Keratinocyte (primary cell): ENCODE measurements around the gene RFX7. TPM values are rescaled to one million over a fixed set of nuclear protein-coding genes. Genes with fewer than 3 reads are reported as not detected.

Experiments used
- DNase-seq: peaks from one replicate; pipeline ENCODE4 v3.0.0-alpha.2; 2011; ENCODE audit warnings: low read depth, missing footprints, low spot score
- FAIRE-seq: peaks from 2 replicates; lab custom pipeline; 2011; peaks lifted over from hg19 to GRCh38; lab: Jason Lieb, UNC
- H2AFZ ChIP-seq: 2 replicates; pipeline ENCODE4 v1.6.0; 2012; ENCODE audit warnings: low read length, control low read depth, inconsistent platforms; ENCODE audit not compliant: control insufficient read depth
- H3K27ac ChIP-seq: 2 replicates; pipeline ENCODE4 v1.5.1; 2011; ENCODE audit warnings: low read length; ENCODE audit not compliant: control insufficient read depth, insufficient read depth
- H3K27me3 ChIP-seq: 3 replicates; pipeline ENCODE4 v1.6.0; 2011; ENCODE audit warnings: low read length; ENCODE audit not compliant: control insufficient read depth, insufficient read depth; ENCODE audit errors: extremely low read depth
- H3K36me3 ChIP-seq, 2 experiments: 2 replicates in 1 of 2; 3 replicates in 1 of 2; pipeline ENCODE4 v1.5.1; 2011; ENCODE audit warnings: low read length in 2 of 2, mild to moderate bottlenecking in 1 of 2; ENCODE audit not compliant: control insufficient read depth in 2 of 2, insufficient read depth in 2 of 2; ENCODE audit errors: extremely low read depth in 1 of 2
- H3K4me1 ChIP-seq: 3 replicates; pipeline ENCODE4 v1.5.1; 2011; ENCODE audit warnings: low read length; ENCODE audit not compliant: control insufficient read depth, insufficient read depth; ENCODE audit errors: extremely low read depth
- H3K4me2 ChIP-seq: 3 replicates; pipeline ENCODE4 v1.6.0; 2011; ENCODE audit warnings: low read depth, low read length; ENCODE audit not compliant: control insufficient read depth, insufficient read depth; ENCODE audit errors: extremely low read depth
- H3K4me3 ChIP-seq, 3 experiments: fragments of 200-600 bp in 1 of 3; sonication (generic) in 1 of 3; 2 replicates in 2 of 3; 3 replicates in 1 of 3; pipeline ENCODE4 v1.5.1; 2011 to 2016; ENCODE audit warnings: low read length in 3 of 3, mild to moderate bottlenecking in 3 of 3, control low read depth in 2 of 3, inconsistent platforms in 1 of 3, low read depth in 1 of 3, mixed read lengths in 1 of 3, mixed run types in 1 of 3, moderate library complexity in 1 of 3; ENCODE audit not compliant: control insufficient read depth in 2 of 3, insufficient read depth in 2 of 3; ENCODE audit errors: extremely low read depth in 1 of 3
- H3K79me2 ChIP-seq: 2 replicates; pipeline ENCODE4 v1.6.0; 2012; ENCODE audit warnings: low read length; ENCODE audit not compliant: control insufficient read depth, insufficient read depth
- H3K9ac ChIP-seq: 3 replicates; pipeline ENCODE4 v1.6.0; 2011; ENCODE audit warnings: low read length; ENCODE audit not compliant: control insufficient read depth, insufficient read depth; ENCODE audit errors: extremely low read depth
- H3K9me1 ChIP-seq: 3 replicates; pipeline ENCODE4 v1.6.0; 2011; ENCODE audit warnings: low read length; ENCODE audit not compliant: control insufficient read depth, insufficient read depth; ENCODE audit errors: extremely low read depth
- H3K9me3 ChIP-seq: 2 replicates; pipeline ENCODE4 v1.5.1; 2012; ENCODE audit warnings: low read depth, low read length; ENCODE audit not compliant: control insufficient read depth
- H4K20me1 ChIP-seq: 3 replicates; pipeline ENCODE4 v1.6.0; 2011; ENCODE audit warnings: low read length; ENCODE audit not compliant: control insufficient read depth, insufficient read depth; ENCODE audit errors: extremely low read depth
- EZH2 ChIP-seq: IDR thresholded peaks from one replicate; pipeline ENCODE4 v1.6.1; 2012; ENCODE audit warnings: inconsistent platforms, mild to moderate bottlenecking, low read length, moderate library complexity
- dilution Hi-C: fragments of 300-500 bp; cut with MboI; formaldehyde crosslinking; loops from one replicate; pipeline ENCODE4 v1.7.0; 2020; ENCODE audit warnings: low sequenced_read_pairs; ENCODE audit not compliant: extremely low pct_ligation_motif_present
- polyA plus RNA-seq, 5 experiments: library from polyadenylated mRNA; depleted of rRNA in 3 of 5; stranded (reverse) in 3 of 5; stranded (forward) in 1 of 5; unstranded in 1 of 5; fragments of >200 nt; gene quantifications; 1 replicate in 1 of 5; 2 replicates in 3 of 5; 3 replicates in 1 of 5; pipeline versions ENCODE4 v1.2.1 to v1.2.3, GENCODE V29; 2011 to 2012; ENCODE audit warnings: missing spikeins in 2 of 5, low read depth in 1 of 5, low replicate concordance in 1 of 5
- TF ChIP-seq, protein P1 (sequence below), 3 experiments: IDR thresholded peaks in 1 of 3; conservative IDR thresholded peaks in 1 of 3; optimal IDR thresholded peaks in 1 of 3; 2 replicates in 2 of 3; 3 replicates in 1 of 3; pipeline versions ENCODE3 to v1.5.1; 2011; ENCODE audit warnings: low read length in 3 of 3, mild to moderate bottlenecking in 3 of 3, moderate library complexity in 2 of 3, control low read depth in 1 of 3, inconsistent platforms in 1 of 3; ENCODE audit not compliant: insufficient read depth in 2 of 3; ENCODE audit errors: extremely low read depth in 1 of 3

Gene RFX7
- polyA plus RNA-seq, 1 donor (not counting 4 experiments of a cell fraction or from before 2014, with no cell fraction given) = 16.3 TPM

- Histone ChIP-seq H3K79me2 (peaks cover 75% of the 10 kb centered on the region), H3K36me3 (peaks cover 2 to 4% of the 10 kb centered on the region in 2 experiments), H4K20me1 (no peaks in the 10 kb centered on the region), H3K9ac (no peak overlapping the region), H3K4me3 (no peak overlapping the region), H3K4me1 (no peaks in the 10 kb centered on the region), H3K9me3 (no peaks in the 10 kb centered on the region), H3K4me2 (no peak overlapping the region), H3K9me1 (no peaks in the 10 kb centered on the region), H2AFZ (no peak overlapping the region), H3K27ac (no peak overlapping the region), H3K27me3 (no peaks in the 10 kb centered on the region)
- FAIRE-seq = no peak
- TF ChIP-seq, protein P1, sequence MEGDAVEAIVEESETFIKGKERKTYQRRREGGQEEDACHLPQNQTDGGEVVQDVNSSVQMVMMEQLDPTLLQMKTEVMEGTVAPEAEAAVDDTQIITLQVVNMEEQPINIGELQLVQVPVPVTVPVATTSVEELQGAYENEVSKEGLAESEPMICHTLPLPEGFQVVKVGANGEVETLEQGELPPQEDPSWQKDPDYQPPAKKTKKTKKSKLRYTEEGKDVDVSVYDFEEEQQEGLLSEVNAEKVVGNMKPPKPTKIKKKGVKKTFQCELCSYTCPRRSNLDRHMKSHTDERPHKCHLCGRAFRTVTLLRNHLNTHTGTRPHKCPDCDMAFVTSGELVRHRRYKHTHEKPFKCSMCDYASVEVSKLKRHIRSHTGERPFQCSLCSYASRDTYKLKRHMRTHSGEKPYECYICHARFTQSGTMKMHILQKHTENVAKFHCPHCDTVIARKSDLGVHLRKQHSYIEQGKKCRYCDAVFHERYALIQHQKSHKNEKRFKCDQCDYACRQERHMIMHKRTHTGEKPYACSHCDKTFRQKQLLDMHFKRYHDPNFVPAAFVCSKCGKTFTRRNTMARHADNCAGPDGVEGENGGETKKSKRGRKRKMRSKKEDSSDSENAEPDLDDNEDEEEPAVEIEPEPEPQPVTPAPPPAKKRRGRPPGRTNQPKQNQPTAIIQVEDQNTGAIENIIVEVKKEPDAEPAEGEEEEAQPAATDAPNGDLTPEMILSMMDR (optimal IDR thresholded peaks at IDR 0.05 in 1 of 3, IDR thresholded peaks at IDR 0.05 in 1 of 3, conservative IDR thresholded peaks at IDR 0.05 in 1 of 3; ENCODE audit: extremely low read depth in 1 of 3, insufficient read depth in 2 of 3, low read length in 3 of 3) = no peak
- no peak for TF ChIP-seq EZH2
- DNase-seq = no peak
- dilution Hi-C loops = no loop called here
Measured at GRCh38 chr15:56225520-56225919, 18.2 kb downstream of the RFX7 start.

- no peak overlapping the region for H3K9ac ChIP-seq
- no peak overlapping the region for H3K27ac ChIP-seq
- peaks cover 71% of the 10 kb centered on the region for H3K79me2 ChIP-seq
- no peaks in the 10 kb centered on the region for H4K20me1 ChIP-seq
- H3K4me2 ChIP-seq = no peak overlapping the region
- no peak overlapping the region for H2AFZ ChIP-seq
- peaks cover 2 to 4% of the 10 kb centered on the region in 2 experiments for H3K36me3 ChIP-seq
- DNase-seq = no peak
- no peak overlapping the region for H3K4me3 ChIP-seq
- H3K27me3 ChIP-seq = no peaks in the 10 kb centered on the region
- H3K4me1 ChIP-seq = no peaks in the 10 kb centered on the region
- dilution Hi-C loops = no loop called here
- no peaks in the 10 kb centered on the region for H3K9me1 ChIP-seq
- no peaks in the 10 kb centered on the region for H3K9me3 ChIP-seq
- no peak for TF ChIP-seq EZH2
- TF ChIP-seq, protein P1 (optimal IDR thresholded peaks at IDR 0.05 in 1 of 3, IDR thresholded peaks at IDR 0.05 in 1 of 3, conservative IDR thresholded peaks at IDR 0.05 in 1 of 3; ENCODE audit: extremely low read depth in 1 of 3, insufficient read depth in 2 of 3, low read length in 3 of 3) = no peak
- no peak for FAIRE-seq
Measured at GRCh38 chr15:56222302-56222701, 21.4 kb downstream of the RFX7 start.
